ENCODE measurements around the gene ANKRD62. TPM values are rescaled to one million over a fixed set of nuclear protein-coding genes. Genes with fewer than 3 reads are reported as not detected.

Gene ANKRD62
- total RNA-seq, 1 experiment from 2014 or later: not detected

DNA sequence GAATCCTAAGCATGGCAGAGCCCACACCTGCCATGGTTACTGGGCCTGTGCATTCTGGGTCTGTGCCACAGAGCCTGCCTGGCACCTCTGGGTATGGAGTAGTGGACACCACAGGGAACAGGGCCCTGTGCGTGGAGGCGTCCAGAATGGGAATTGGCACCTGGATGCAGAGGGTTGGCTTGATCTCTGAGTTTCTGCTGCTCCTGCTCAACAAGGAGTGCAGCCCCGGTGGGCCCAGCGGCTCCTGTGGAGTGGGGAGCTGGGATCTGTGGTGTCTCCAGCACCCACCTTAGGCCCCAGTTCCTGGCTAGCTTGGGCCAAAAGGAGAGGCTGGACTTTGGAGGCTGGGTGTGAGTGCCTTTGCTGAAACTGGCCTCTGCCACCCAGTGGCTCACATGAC lies 7.9 kb upstream of the ANKRD62 start:
- Histone ChIP-seq H3K9me3 (no peaks in the 10 kb centered on the region), H3K36me3 (no peaks in the 10 kb centered on the region), H3K27me3 (no peaks in the 10 kb centered on the region), H3K4me3 (no peak overlapping the region)
- no peak for DNase-seq

DNA sequence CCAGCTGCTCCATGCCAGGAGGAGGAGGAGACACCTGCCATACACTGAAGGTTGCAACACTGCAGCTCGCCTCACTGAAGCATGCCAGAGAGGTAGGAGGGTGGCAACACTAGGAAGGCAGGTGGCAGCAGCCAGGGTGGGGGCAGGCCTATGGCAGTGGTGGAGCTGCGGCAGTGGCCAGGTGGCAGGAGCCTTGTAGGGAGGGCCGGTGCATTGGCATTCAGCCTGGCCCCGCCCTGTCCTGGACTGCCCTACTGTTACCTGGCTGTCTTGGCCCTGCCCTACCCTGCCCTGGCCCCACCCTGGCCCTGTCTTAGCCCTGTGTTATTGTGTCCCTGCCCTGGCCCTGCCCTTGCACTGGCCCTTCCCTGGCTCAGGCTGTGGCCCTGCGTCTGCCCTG lies 7.4 kb upstream of the ANKRD62 start:
- Histone ChIP-seq H3K4me3 (no peak overlapping the region), H3K27me3 (no peaks in the 10 kb centered on the region), H3K36me3 (no peaks in the 10 kb centered on the region), H3K9me3 (no peaks in the 10 kb centered on the region)
- no peak for DNase-seq

- no peaks in the 10 kb centered on the region for H3K36me3 ChIP-seq
- DNase-seq: no peak
- no peak overlapping the region for H3K4me3 ChIP-seq
- H3K27me3 ChIP-seq: no peaks in the 10 kb centered on the region
- no peaks in the 10 kb centered on the region for H3K9me3 ChIP-seq
Observed at GRCh38 chr18:12086677-12087470, 6.8 kb upstream of the ANKRD62 start.

GRCh38 chr18:12087471-12088025 lies 6.1 kb upstream of the ANKRD62 start:
- DNase-seq: no peak
- Histone ChIP-seq H3K36me3 (no peaks in the 10 kb centered on the region), H3K9me3 (no peaks in the 10 kb centered on the region), H3K27me3 (no peaks in the 10 kb centered on the region), H3K4me3 (no peak overlapping the region)

DNA sequence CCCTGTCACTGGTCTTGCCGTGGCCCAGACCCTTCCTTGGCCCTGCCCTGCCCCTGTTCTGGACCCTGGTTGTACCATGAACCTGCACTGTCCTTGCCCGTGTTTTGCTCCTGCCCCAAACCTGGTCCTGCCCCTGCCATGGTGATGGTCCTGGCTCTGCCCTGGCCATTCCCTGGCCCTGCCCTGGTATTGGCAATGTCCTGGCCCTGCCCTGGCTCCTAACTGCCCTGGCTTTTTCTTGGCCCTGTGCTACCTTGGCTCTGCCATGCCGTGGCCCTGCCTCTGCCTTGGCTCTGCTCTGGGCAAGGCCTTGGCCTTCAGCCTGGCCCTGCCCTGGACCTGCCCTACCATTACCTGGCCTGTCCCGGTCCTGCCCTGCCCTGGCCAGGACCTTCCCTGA lies 5.5 kb upstream of the ANKRD62 start:
- Histone ChIP-seq H3K4me3 (no peak overlapping the region), H3K36me3 (no peaks in the 10 kb centered on the region), H3K27me3 (no peaks in the 10 kb centered on the region), H3K9me3 (no peaks in the 10 kb centered on the region)
- DNase-seq: no peak

DNA sequence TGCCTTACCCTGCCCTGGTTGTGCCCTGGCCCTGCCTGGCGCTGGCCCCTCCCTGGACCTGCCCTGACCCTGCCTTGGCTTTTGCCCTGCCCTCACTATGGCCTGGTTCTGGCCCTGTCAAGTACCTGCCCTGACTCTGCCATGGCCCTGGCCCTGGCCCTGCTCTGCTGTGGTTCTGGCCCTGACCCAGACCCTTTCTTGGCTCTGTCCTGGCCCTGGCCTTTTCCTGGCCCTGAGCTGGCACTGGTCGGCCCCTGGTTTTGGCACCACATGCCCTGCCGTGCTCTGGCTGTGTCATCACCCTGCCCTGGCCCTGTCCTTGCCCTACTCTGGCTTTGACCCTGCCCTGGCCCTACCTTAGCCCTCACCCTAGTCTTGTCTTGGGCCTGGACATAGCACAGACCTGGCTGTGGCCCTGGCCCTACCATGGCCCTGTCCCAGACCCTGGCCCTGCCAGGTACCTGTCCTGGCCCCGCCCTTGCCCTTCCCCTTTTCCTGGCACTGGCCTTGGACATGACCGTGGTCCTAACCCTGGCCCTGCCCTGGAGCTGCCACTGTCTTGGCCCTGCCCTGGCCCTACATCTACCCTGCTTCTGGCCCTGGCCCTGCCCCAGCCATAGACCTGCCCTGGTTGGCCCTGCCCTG lies 4.8 kb upstream of the ANKRD62 start:
- H3K36me3 ChIP-seq: no peaks in the 10 kb centered on the region
- H3K27me3 ChIP-seq: no peaks in the 10 kb centered on the region
- DNase-seq: peak; percentile 77
- no peak overlapping the region for H3K4me3 ChIP-seq
- H3K9me3 ChIP-seq: no peaks in the 10 kb centered on the region

GRCh38 chr18:12091538-12092141 lies 2.0 kb upstream of the ANKRD62 start:
- Histone ChIP-seq H3K4me3 (no peak overlapping the region), H3K9me3 (no peaks in the 10 kb centered on the region), H3K36me3 (no peaks in the 10 kb centered on the region), H3K27me3 (peaks cover 2% of the 10 kb centered on the region; the same call in 1 of the 2 replicates)
- peak; percentile 59 for DNase-seq

DNA sequence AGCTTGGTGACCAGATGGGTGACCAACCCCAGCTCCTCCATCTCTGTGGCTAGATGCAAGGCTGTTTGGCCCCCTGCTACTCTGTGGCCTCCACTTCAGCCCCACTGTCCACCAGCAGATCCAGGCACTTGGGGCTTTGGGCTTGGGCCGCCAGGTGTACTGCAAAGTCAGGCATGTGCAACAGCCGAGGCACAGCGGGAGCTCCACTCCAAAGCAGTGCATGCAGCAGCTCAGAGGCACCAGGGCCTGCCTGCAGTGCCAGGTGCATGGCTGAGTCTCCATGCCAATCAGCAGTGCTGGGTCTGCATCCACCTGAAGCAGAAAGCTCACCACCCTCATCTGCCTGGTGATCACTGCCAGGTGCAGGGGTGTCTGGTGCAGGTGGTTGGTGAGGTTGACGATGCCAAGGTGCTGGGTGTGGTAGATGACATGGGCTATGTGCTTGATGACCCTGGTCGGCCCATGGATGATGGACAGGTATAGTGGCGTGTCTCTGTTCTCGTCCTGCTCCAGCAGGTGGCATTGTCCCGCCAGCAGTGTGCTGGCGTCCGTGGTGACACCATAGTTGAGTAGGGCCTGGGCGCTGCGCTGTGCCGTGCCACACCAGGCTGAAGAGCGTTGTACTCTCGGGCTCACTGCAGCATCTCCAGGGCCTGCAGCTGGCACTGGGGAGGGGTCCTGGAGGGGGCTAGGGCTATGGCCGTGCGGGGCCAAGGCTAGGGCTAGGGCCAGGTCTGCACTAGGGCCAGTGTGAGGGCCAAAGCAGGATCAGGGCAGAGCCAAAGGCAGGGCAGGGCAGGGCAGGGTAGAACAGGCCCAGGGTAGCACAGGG lies 1.0 kb upstream of the ANKRD62 start:
- H3K27me3 ChIP-seq: peaks cover 5% of the 10 kb centered on the region; the same call in 1 of the 2 replicates
- no peak overlapping the region for H3K4me3 ChIP-seq
- DNase-seq: no peak
- H3K9me3 ChIP-seq: no peaks in the 10 kb centered on the region
- H3K36me3 ChIP-seq: no peaks in the 10 kb centered on the region

DNA sequence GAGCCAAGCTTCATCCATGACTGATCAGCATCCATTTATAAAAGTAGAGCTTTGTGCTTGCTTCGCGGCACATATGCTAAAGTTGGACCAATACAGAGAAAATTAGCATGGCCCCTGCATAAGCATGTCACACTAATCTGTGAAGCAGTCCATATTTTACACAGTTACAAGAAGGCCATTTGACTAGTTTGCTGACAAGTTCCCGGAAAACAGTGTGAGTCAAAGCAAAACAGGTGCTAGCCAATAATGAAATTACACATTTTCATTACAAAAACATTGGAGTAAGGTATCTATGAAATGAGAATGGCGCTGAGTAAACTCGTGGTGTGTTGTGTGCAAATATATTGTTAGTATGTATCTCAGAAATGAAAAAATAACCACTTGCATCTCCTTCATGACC lies 4.7 kb downstream of the ANKRD62 start:
- H3K27me3 ChIP-seq: peaks cover 30% of the 10 kb centered on the region
- H3K9me3 ChIP-seq: no peaks in the 10 kb centered on the region
- no peak overlapping the region for H3K4me3 ChIP-seq

DNA sequence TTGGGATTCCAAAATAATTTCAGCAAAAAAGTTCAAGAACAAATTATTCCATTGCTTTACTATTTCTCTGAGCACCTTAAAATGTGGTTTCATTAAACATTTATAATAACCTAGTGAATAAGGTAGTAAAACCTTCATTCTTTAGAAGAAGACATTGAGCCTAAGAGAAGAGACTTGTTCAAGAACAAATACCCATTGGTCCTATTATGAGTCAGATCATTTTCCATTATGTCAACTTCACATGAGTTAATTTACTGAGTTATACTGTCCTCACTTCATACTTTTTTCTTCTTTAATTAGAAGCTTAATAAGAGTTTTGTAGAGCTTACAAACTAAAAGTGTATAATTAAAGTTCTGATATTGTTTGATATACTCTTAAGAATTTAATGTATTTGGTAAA lies 5.5 kb downstream of the ANKRD62 start:
- H3K9me3 ChIP-seq: no peaks in the 10 kb centered on the region
- H3K4me3 ChIP-seq: no peak overlapping the region
- peaks cover 37% of the 10 kb centered on the region for H3K27me3 ChIP-seq
- no peaks in the 10 kb centered on the region for H3K36me3 ChIP-seq
- no peak for DNase-seq

More for the DNA sequence above, 4.7 kb downstream of the ANKRD62 start:
- no peaks in the 10 kb centered on the region for H3K36me3 ChIP-seq
- DNase-seq: no peak

DNA sequence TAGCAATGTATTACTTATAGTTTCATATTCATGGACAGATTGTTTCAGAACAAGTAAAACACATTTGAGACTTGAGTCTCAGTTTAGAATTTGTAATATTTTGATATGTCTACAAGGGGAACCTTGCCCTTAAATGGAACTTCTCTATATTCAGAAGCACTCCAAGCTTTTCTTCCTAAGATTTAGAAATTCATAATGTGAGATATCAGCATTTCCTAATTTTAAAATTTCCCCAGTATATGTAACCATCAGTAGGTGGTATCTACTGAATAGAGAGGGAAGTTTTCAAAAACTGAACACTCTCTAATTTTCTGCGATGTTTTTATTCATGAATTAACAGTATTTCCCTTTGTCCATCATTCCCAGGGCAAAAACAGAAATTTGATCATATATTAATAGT lies 7.6 kb downstream of the ANKRD62 start:
- Histone ChIP-seq H3K27me3 (peaks cover 48% of the 10 kb centered on the region), H3K36me3 (no peaks in the 10 kb centered on the region)
- DNase-seq: no peak

GRCh38 chr18:12102136-12102842 lies 8.6 kb downstream of the ANKRD62 start:
- no peak for DNase-seq
- H3K27me3 ChIP-seq: peaks cover 51% of the 10 kb centered on the region
- H3K36me3 ChIP-seq: no peaks in the 10 kb centered on the region
- no peak overlapping the region for H3K4me3 ChIP-seq
- H3K9me3 ChIP-seq: no peaks in the 10 kb centered on the region

More for the DNA sequence above, 7.6 kb downstream of the ANKRD62 start:
- Histone ChIP-seq H3K9me3 (no peaks in the 10 kb centered on the region), H3K4me3 (no peak overlapping the region)

GRCh38 chr18:12106471-12106870 lies 12.8 kb downstream of the ANKRD62 start:
- H3K27me3 ChIP-seq: peaks cover 37% of the 10 kb centered on the region
- DNase-seq: no peak
- no peaks in the 10 kb centered on the region for H3K36me3 ChIP-seq
- H3K9me3 ChIP-seq: no peaks in the 10 kb centered on the region; the same call in 1 of the 2 replicates
- H3K4me3 ChIP-seq: no peak overlapping the region

GRCh38 chr18:12109836-12110235 lies 16.2 kb downstream of the ANKRD62 start:
- DNase-seq: no peak
- Histone ChIP-seq H3K36me3 (no peaks in the 10 kb centered on the region), H3K27me3 (peaks cover 19% of the 10 kb centered on the region), H3K4me3 (no peak overlapping the region), H3K9me3 (no peaks in the 10 kb centered on the region; the same call in 1 of the 2 replicates)

GRCh38 chr18:12113999-12114646 lies 20.5 kb downstream of the ANKRD62 start:
- no peaks in the 10 kb centered on the region for H3K36me3 ChIP-seq
- no peak for DNase-seq

More at GRCh38 chr18:12113999-12114646, 20.5 kb downstream of the ANKRD62 start:
- peaks cover 15% of the 10 kb centered on the region; the same call in 1 of the 2 replicates for H3K27me3 ChIP-seq
- no peaks in the 10 kb centered on the region; the same call in 1 of the 2 replicates for H3K9me3 ChIP-seq
- no peak overlapping the region for H3K4me3 ChIP-seq
